ENCODE measurements around the gene NLGN3. TPM values are rescaled to one million over a fixed set of nuclear protein-coding genes. Genes with fewer than 3 reads are reported as not detected.

Gene NLGN3
- total and polyA plus RNA-seq, 3 experiments from 2014 or later = 0.16 to 0.69 (median 0.46) TPM

GRCh38 chrX:71107245-71107644, 37.4 kb upstream of the NLGN3 start:
- Mint-ChIP-seq H3K4me1 (peaks cover 70 to 93% (median 90%) of the 10 kb centered on the region in 3 donors), H3K36me3 (peaks cover 15 to 61% (median 29%) of the 10 kb centered on the region in 3 donors), H3K9me3 (no peaks in the 10 kb centered on the region), H3K4me3 (peak overlapping the region; percentile 89 to 98 (median 96)), H3K27ac (peak overlapping the region; percentile 72 to 100 (median 98)), H3K27me3 (peaks cover 0 to 6% of the 10 kb centered on the region in 2 donors)
- no peaks in the 10 kb centered on the region for H3K9me3 ChIP-seq (ENCODE audit: low read length)
- DNase-seq = no peak
- H3K36me3 ChIP-seq (ENCODE audit: insufficient read depth, low read length) = peaks cover 30% of the 10 kb centered on the region
- H3K27me3 ChIP-seq (ENCODE audit: insufficient read depth, low read length, poor library complexity, severe bottlenecking) = no peaks in the 10 kb centered on the region
- no peak overlapping the region for H3K4me3 ChIP-seq (ENCODE audit: low read length)
- ChIA-PET CTCF (no interaction called here), POLR2A (interaction anchor here (1.9 kb wide), 1 partner anchor 11 kb away, joined by 8 read pairs; the partner anchor contains the start of gene MED12)
- peaks cover 67% of the 10 kb centered on the region for H3K4me1 ChIP-seq (ENCODE audit: insufficient read depth, low read length)
- H3K27ac ChIP-seq (ENCODE audit: low read depth, low read length) = peak overlapping the region; percentile 29

GRCh38 chrX:71107762-71108360, 36.8 kb upstream of the NLGN3 start:
- Histone ChIP-seq H3K27me3 (ENCODE audit: insufficient read depth, low read length, poor library complexity, severe bottlenecking) (no peaks in the 10 kb centered on the region), H3K27ac (ENCODE audit: low read depth, low read length) (peak overlapping the region; percentile 29), H3K4me3 (ENCODE audit: low read length) (peak overlapping the region; percentile 99), H3K4me1 (ENCODE audit: insufficient read depth, low read length) (peaks cover 67% of the 10 kb centered on the region), H3K36me3 (ENCODE audit: insufficient read depth, low read length) (peaks cover 30% of the 10 kb centered on the region), H3K9me3 (ENCODE audit: low read length) (no peaks in the 10 kb centered on the region)
- H3K27ac Mint-ChIP-seq = peak overlapping the region; percentile 85 to 100 (median 98)
- H3K9me3 Mint-ChIP-seq = no peaks in the 10 kb centered on the region
- peaks cover 16 to 61% (median 29%) of the 10 kb centered on the region in 3 donors for H3K36me3 Mint-ChIP-seq
- H3K4me3 Mint-ChIP-seq = peak overlapping the region; percentile 89 to 98 (median 96)
- ChIA-PET CTCF (interaction anchor here (1.6 kb wide), 1 partner anchor 21 kb away, joined by 4 read pairs; no protein-coding TSS in a partner anchor), POLR2A (interaction anchor here (1.9 kb wide), 1 partner anchor 10 kb away, joined by 8 read pairs; the partner anchor contains the start of gene MED12)
- DNase-seq = peak in 4 of 5 donors; percentile 21 to 67 (median 56)
- peaks cover 0 to 6% of the 10 kb centered on the region in 2 donors for H3K27me3 Mint-ChIP-seq
- H3K4me1 Mint-ChIP-seq = peaks cover 70 to 93% (median 90%) of the 10 kb centered on the region in 3 donors

- Histone ChIP-seq H3K9me3 (ENCODE audit: low read length) (no peaks in the 10 kb centered on the region), H3K27me3 (ENCODE audit: insufficient read depth, low read length, poor library complexity, severe bottlenecking) (no peaks in the 10 kb centered on the region), H3K36me3 (ENCODE audit: insufficient read depth, low read length) (peaks cover 30% of the 10 kb centered on the region), H3K4me3 (ENCODE audit: low read length) (peak overlapping the region; percentile 99), H3K27ac (ENCODE audit: low read depth, low read length) (peak overlapping the region; percentile 98), H3K4me1 (ENCODE audit: insufficient read depth, low read length) (peaks cover 64% of the 10 kb centered on the region)
- Mint-ChIP-seq H3K9me3 (no peaks in the 10 kb centered on the region), H3K4me3 (peak overlapping the region; percentile 89 to 98 (median 96)), H3K27me3 (peaks cover 0 to 7% of the 10 kb centered on the region in 2 donors), H3K4me1 (peaks cover 63 to 88% (median 84%) of the 10 kb centered on the region in 3 donors), H3K36me3 (peaks cover 16 to 61% (median 29%) of the 10 kb centered on the region in 3 donors), H3K27ac (peak overlapping the region; percentile 97 to 100 (median 98))
- peak in 2 of 5 donors; percentile 21 to 34 for DNase-seq
- POLR2A ChIA-PET = interaction anchor here (1.9 kb wide), 1 partner anchor 9 kb away, joined by 8 read pairs; the partner anchor contains the start of gene MED12
- CTCF ChIA-PET = interaction anchor here (1.6 kb wide), 1 partner anchor 20 kb away, joined by 4 read pairs; no protein-coding TSS in a partner anchor
Observed at GRCh38 chrX:71109051-71109450, 35.6 kb upstream of the NLGN3 start.

- POLR2A ChIA-PET = interaction anchor here (0.5 to 2.1 kb wide), 9 partner anchors 9 to 71 kb away, joined by 3 to 18 read pairs (median 4); partner anchors contain the start of gene SNX12
- Mint-ChIP-seq H3K4me3 (peak within 1 kb of the TSS; percentile 89 to 98 (median 96)), H3K9me3 (no peaks in the 10 kb centered on the region), H3K27me3 (peaks cover 0 to 7% of the 10 kb centered on the region in 2 donors), H3K27ac (peak within 1 kb of the TSS; percentile 97 to 100 (median 98)), H3K36me3 (peaks cover 16 to 53% (median 27%) of the 10 kb centered on the region in 3 donors), H3K4me1 (peaks cover 51 to 73% (median 67%) of the 10 kb centered on the region in 3 donors)
- Histone ChIP-seq H3K36me3 (ENCODE audit: insufficient read depth, low read length) (peaks cover 30% of the 10 kb centered on the region), H3K9me3 (ENCODE audit: low read length) (no peaks in the 10 kb centered on the region), H3K27me3 (ENCODE audit: insufficient read depth, low read length, poor library complexity, severe bottlenecking) (no peaks in the 10 kb centered on the region), H3K4me3 (ENCODE audit: low read length) (peak within 1 kb of the TSS; percentile 99), H3K27ac (ENCODE audit: low read depth, low read length) (peak within 1 kb of the TSS; percentile 98), H3K4me1 (ENCODE audit: insufficient read depth, low read length) (peaks cover 44% of the 10 kb centered on the region)
- CTCF ChIA-PET = interaction anchor here (1.1 to 4.5 kb wide), 4 partner anchors 10 to 422 kb away, joined by 3 to 41 read pairs (median 6); no protein-coding TSS in a partner anchor
- peak; percentile 60 to 90 (median 88) for DNase-seq
Observed at GRCh38 chrX:71111141-71111843, 33.3 kb upstream of the NLGN3 start, which contains the start of gene IL2RG. Gene IL2RG, minus strand, starts transcription at chrX:71111577. Its CDS starts 38 bp downstream, at chrX:71111539.

GRCh38 chrX:71111921-71112431, 32.7 kb upstream of the NLGN3 start:
- POLR2A ChIA-PET = interaction anchor here (0.5 to 2.1 kb wide), 9 partner anchors 9 to 70 kb away, joined by 3 to 18 read pairs (median 4); partner anchors contain the start of gene SNX12
- Mint-ChIP-seq H3K36me3 (peaks cover 13 to 49% (median 23%) of the 10 kb centered on the region in 3 donors), H3K4me1 (peaks cover 46 to 66% (median 62%) of the 10 kb centered on the region in 3 donors), H3K27me3 (peaks cover 0 to 7% of the 10 kb centered on the region in 2 donors), H3K9me3 (no peaks in the 10 kb centered on the region), H3K27ac (peak overlapping the region; percentile 97 to 100 (median 98)), H3K4me3 (peak overlapping the region; percentile 89 to 98 (median 96))
- H3K4me3 ChIP-seq (ENCODE audit: low read length) = peak overlapping the region; percentile 99
- H3K36me3 ChIP-seq (ENCODE audit: insufficient read depth, low read length) = peaks cover 30% of the 10 kb centered on the region
- H3K27me3 ChIP-seq (ENCODE audit: insufficient read depth, low read length, poor library complexity, severe bottlenecking) = no peaks in the 10 kb centered on the region
- H3K4me1 ChIP-seq (ENCODE audit: insufficient read depth, low read length) = peaks cover 38% of the 10 kb centered on the region
- CTCF ChIA-PET = interaction anchor here (0.9 to 4.5 kb wide), 5 partner anchors 11 to 422 kb away, joined by 3 to 41 read pairs (median 4); no protein-coding TSS in a partner anchor
- peak overlapping the region; percentile 98 for H3K27ac ChIP-seq (ENCODE audit: low read depth, low read length)
- H3K9me3 ChIP-seq (ENCODE audit: low read length) = no peaks in the 10 kb centered on the region
- DNase-seq = peak in 2 of 5 donors; percentile 58 to 59

- peaks cover 14% of the 10 kb centered on the region for H3K36me3 ChIP-seq (ENCODE audit: insufficient read depth, low read length)
- no peak overlapping the region for H3K4me3 ChIP-seq (ENCODE audit: low read length)
- H3K9me3 ChIP-seq (ENCODE audit: low read length) = no peaks in the 10 kb centered on the region
- ChIA-PET POLR2A (interaction anchor here (1.6 to 2.7 kb wide), 5 partner anchors 9 to 49 kb away, joined by 5 to 13 read pairs (median 8); partner anchors contain the start of genes FOXO4 and SNX12), CTCF (interaction anchor here (1.3 to 3.7 kb wide), 5 partner anchors 11 to 18 kb away, joined by 3 to 22 read pairs (median 7); no protein-coding TSS in a partner anchor)
- H3K4me1 ChIP-seq (ENCODE audit: insufficient read depth, low read length) = peaks cover 31% of the 10 kb centered on the region
- Mint-ChIP-seq H3K27me3 (peaks cover 0 to 2% of the 10 kb centered on the region in 2 donors), H3K27ac (peak overlapping the region; percentile 39 to 98 (median 80)), H3K9me3 (no peaks in the 10 kb centered on the region), H3K4me1 (peaks cover 28 to 51% (median 41%) of the 10 kb centered on the region in 3 donors), H3K4me3 (no peak overlapping the region), H3K36me3 (peaks cover 0 to 25% (median 2%) of the 10 kb centered on the region in 3 donors)
- H3K27ac ChIP-seq (ENCODE audit: low read depth, low read length) = peak overlapping the region; percentile 61
- DNase-seq = no peak
- H3K27me3 ChIP-seq (ENCODE audit: insufficient read depth, low read length, poor library complexity, severe bottlenecking) = no peaks in the 10 kb centered on the region
Observed at GRCh38 chrX:71117358-71117757, 27.3 kb upstream of the NLGN3 start.

Measured in CD8-positive, alpha-beta memory T cell (primary cell).